A549 treated with RU486 at 1 μM for 4 hours (cell line): ENCODE data around the gene GBP1. TPM values are rescaled to one million over a fixed set of nuclear protein-coding genes. Genes with fewer than 3 reads are reported as not detected.

Experiments
- total RNA-seq: library from RNA; stranded (reverse); fragments of 200-300 nt; extraction: Qiagen RNA extraction; gene quantifications from 5 replicates; pipeline ENCODE4 v1.2.3, GENCODE V29; 2022; ENCODE audit warnings: low read depth

GBP1 gene, protein sequence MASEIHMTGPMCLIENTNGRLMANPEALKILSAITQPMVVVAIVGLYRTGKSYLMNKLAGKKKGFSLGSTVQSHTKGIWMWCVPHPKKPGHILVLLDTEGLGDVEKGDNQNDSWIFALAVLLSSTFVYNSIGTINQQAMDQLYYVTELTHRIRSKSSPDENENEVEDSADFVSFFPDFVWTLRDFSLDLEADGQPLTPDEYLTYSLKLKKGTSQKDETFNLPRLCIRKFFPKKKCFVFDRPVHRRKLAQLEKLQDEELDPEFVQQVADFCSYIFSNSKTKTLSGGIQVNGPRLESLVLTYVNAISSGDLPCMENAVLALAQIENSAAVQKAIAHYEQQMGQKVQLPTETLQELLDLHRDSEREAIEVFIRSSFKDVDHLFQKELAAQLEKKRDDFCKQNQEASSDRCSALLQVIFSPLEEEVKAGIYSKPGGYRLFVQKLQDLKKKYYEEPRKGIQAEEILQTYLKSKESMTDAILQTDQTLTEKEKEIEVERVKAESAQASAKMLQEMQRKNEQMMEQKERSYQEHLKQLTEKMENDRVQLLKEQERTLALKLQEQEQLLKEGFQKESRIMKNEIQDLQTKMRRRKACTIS
- 0.08 to 0.34 TPM (median 0.12 TPM) in 4 of 5 replicates, not detected in the other for total RNA-seq

GRCh38 chr1:89065079-89065868 lies at the start of gene GBP1:
GBP1 (minus strand) TSS chr1:89065208; CDS start chr1:89063234, 1,974 bp downstream.

DNA sequence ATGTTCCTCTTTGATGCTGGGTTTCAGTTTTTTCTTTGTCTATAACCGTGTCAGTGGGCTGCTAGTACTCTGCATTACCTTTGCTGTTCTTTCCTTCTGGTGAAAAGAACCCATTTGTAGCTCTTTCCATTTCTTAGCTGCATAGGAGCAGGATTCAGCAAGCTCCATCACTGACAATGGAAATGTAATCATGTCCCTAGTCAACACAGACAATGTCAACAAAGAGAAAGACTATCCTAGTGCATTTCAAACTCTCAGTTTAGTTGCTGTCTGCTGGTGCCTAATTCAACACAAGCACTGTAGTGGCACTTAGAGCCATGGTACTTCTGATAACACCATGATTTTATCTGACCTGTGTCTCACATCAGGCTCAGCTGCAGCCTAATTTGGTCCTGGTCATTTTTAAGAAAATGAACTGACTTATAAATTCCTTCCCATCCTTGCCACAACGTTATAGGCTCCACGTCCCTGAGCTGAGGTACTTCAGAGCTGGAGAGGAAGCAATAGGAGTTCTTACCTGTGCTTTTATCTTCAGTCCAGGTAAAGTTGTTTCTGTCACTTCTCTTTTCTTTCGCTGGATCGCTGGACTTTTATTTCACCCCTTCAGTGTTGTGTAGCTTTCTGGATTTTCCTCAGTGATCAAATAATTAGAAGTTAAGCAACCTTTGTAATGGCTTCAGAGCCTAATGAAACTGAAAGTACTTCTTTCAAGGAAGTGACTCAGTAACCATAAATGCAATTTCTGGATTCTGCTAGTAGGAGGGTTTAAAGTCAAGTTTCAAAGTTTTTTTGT lies 42.6 kb downstream of the GBP1 start, which contains the start of gene GBP3:
GBP3 (minus strand) TSS at position 700 of the 793 bp plus-strand sequence. CDS start 2,145 bp downstream, outside the sequence.

Other genes with a start within 250 kb of the GBP1 start
- 23.3 to 32.5 TPM (median 26.2 TPM) in 5 replicates for gene GTF2B, start 173.6 kb downstream of the GBP1 start, total RNA-seq
- gene KYAT3, start 72.6 kb downstream of the GBP1 start, total RNA-seq = 3.6 to 8.4 TPM (median 7.3 TPM) in 5 replicates
- gene RBMXL1, start 72.6 kb downstream of the GBP1 start, total RNA-seq = 1.5 to 2.4 TPM (median 2.0 TPM) in 5 replicates
- 1.1 to 1.8 TPM (median 1.6 TPM) in 5 replicates for gene GBP3, start 42.3 kb downstream of the GBP1 start, total RNA-seq
- gene GBP2, start 60.9 kb upstream of the GBP1 start, total RNA-seq = 0.65 to 1.3 TPM (median 0.87 TPM) in 5 replicates
- not detected in 5 replicates for gene GBP7, start 110.8 kb upstream of the GBP1 start, total RNA-seq
- 0.03 TPM in 1 of 5 replicates, not detected in the others for gene GBP4, start 133.7 kb upstream of the GBP1 start, total RNA-seq
- not detected in 5 replicates for gene GBP5, start 207.7 kb upstream of the GBP1 start, total RNA-seq